Epidermal melanocyte (primary cell): Measurements from ENCODE around the gene OR10C1.
A peak's percentile ranks its signal among the peaks of the same experiment; 100 is the strongest.
"Not testable (repeated sequence)": the region's sequence is repeated elsewhere in the genome, so short reads cannot be mapped to it uniquely, and the experiment has no call there.

ENCODE experiments used
- DNase-seq: peaks from one replicate; pipeline ENCODE4 v3.0.0; 2011; ENCODE audit warnings: low spot score; ENCODE audit not compliant: insufficient read length

Gene OR10C1

GRCh38 chr6:29439006-29439405 is at the start of gene OR10C1:
TSS of gene OR10C1 (plus strand) at chr6:29439306. CDS start at chr6:29440016, 710 bp downstream.
- no peak for DNase-seq

GRCh38 chr6:29395331-29395730 is 43.8 kb upstream of the OR10C1 start, which contains the start of gene OR12D2:
TSS of gene OR12D2 (plus strand) at chr6:29395631. CDS start at chr6:29396700, 1,069 bp downstream.
- DNase-seq = no peak

- no peak for DNase-seq
Measured at GRCh38 chr6:29399525-29399924, 39.6 kb upstream of the OR10C1 start.

GRCh38 chr6:29403801-29404200 is 35.3 kb upstream of the OR10C1 start:
- DNase-seq = no peak

GRCh38 chr6:29414588-29414987 is 24.5 kb upstream of the OR10C1 start, which contains the start of gene OR12D1:
TSS of gene OR12D1 (plus strand) at chr6:29414928.
- no peak for DNase-seq

GRCh38 chr6:29419516-29419915 is 19.6 kb upstream of the OR10C1 start:
- peak; percentile 24 for DNase-seq

GRCh38 chr6:29424168-29424567 is 14.9 kb upstream of the OR10C1 start:
- no peak for DNase-seq

GRCh38 chr6:29424575-29424974 is 14.5 kb upstream of the OR10C1 start:
- DNase-seq = no peak

- no peak for DNase-seq
Measured at GRCh38 chr6:29425075-29425474, 14.0 kb upstream of the OR10C1 start.

GRCh38 chr6:29426654-29427053 is 12.5 kb upstream of the OR10C1 start:
- no peak for DNase-seq

- DNase-seq = not testable (repeated sequence)
Measured at GRCh38 chr6:29436730-29437129, 2.4 kb upstream of the OR10C1 start.

- DNase-seq = no peak
Measured at GRCh38 chr6:29442719-29443118, 3.6 kb downstream of the OR10C1 start.

GRCh38 chr6:29444031-29444430 is 4.9 kb downstream of the OR10C1 start:
- not testable (repeated sequence) for DNase-seq

GRCh38 chr6:29447670-29448069 is 8.6 kb downstream of the OR10C1 start:
- DNase-seq = no peak

- DNase-seq = no peak
Measured at GRCh38 chr6:29451471-29452193, 12.5 kb downstream of the OR10C1 start.

GRCh38 chr6:29456971-29457370 is 17.9 kb downstream of the OR10C1 start, which contains the start of the genes OR11A1 and OR2H1:
TSS of gene OR11A1 (minus strand) at chr6:29457071. CDS start at chr6:29427641, 29,430 bp downstream.
TSS of gene OR2H1 (plus strand) at chr6:29457155. CDS start at chr6:29461770, 4,615 bp downstream.
- no peak for DNase-seq

- DNase-seq = no peak
Measured at GRCh38 chr6:29461021-29461814, 22.1 kb downstream of the OR10C1 start.

- DNase-seq = no peak
Measured at GRCh38 chr6:29462022-29462421, 22.9 kb downstream of the OR10C1 start.

GRCh38 chr6:29465279-29465678 is 26.2 kb downstream of the OR10C1 start:
- no peak for DNase-seq

GRCh38 chr6:29465801-29466200 is 26.7 kb downstream of the OR10C1 start:
- no peak for DNase-seq

GRCh38 chr6:29466241-29466640 is 27.1 kb downstream of the OR10C1 start:
- no peak for DNase-seq

- no peak for DNase-seq
Measured at GRCh38 chr6:29474996-29475395, 35.9 kb downstream of the OR10C1 start.
